Measurements from ENCODE around the gene NFIA. TPM values are rescaled to one million over a fixed set of nuclear protein-coding genes. Genes with fewer than 3 reads are reported as not detected.
"Not testable (repeated sequence)": the region's sequence is repeated elsewhere in the genome, so short reads cannot be mapped to it uniquely, and the experiment has no call there.

Gene NFIA
- total RNA-seq, 1 experiment from 2014 or later, result 12.3 TPM

GRCh38 chr1:61058483-61059245 lies 23.7 kb upstream of the NFIA start:
- no peak for DNase-seq (ENCODE audit: low spot score)

- DNase-seq (ENCODE audit: low spot score), result not testable (repeated sequence)
Observed at GRCh38 chr1:61061601-61062000, 20.8 kb upstream of the NFIA start.

- DNase-seq (ENCODE audit: low spot score), result no peak
Observed at GRCh38 chr1:61064673-61065072, 17.7 kb upstream of the NFIA start.

GRCh38 chr1:61067446-61068019 lies 14.8 kb upstream of the NFIA start:
- DNase-seq (ENCODE audit: low spot score), result no peak

GRCh38 chr1:61070054-61070453 lies 12.3 kb upstream of the NFIA start:
- no peak for DNase-seq (ENCODE audit: low spot score)

- no peak for DNase-seq (ENCODE audit: low spot score)
Observed at GRCh38 chr1:61071205-61072130, 10.9 kb upstream of the NFIA start.

- DNase-seq (ENCODE audit: low spot score), result no peak
Observed at GRCh38 chr1:61073871-61074270, 8.5 kb upstream of the NFIA start.

- not testable (repeated sequence) for DNase-seq (ENCODE audit: low spot score)
Observed at GRCh38 chr1:61075833-61076232, 6.5 kb upstream of the NFIA start.

- DNase-seq (ENCODE audit: low spot score), result peak; percentile 91
Observed at GRCh38 chr1:61076728-61077675, 5.4 kb upstream of the NFIA start.

- DNase-seq (ENCODE audit: low spot score), result peak; percentile 99
Observed at GRCh38 chr1:61077676-61078541, 4.5 kb upstream of the NFIA start.

- no peak for DNase-seq (ENCODE audit: low spot score)
Observed at GRCh38 chr1:61078618-61079295, 3.6 kb upstream of the NFIA start.

- no peak for DNase-seq (ENCODE audit: low spot score)
Observed at GRCh38 chr1:61079296-61079897, 3.0 kb upstream of the NFIA start.

- peak; percentile 68 for DNase-seq (ENCODE audit: low spot score)
Observed at GRCh38 chr1:61079898-61080336, 2.4 kb upstream of the NFIA start.

GRCh38 chr1:61080413-61081143 lies 1.8 kb upstream of the NFIA start:
- peak; percentile 26 for DNase-seq (ENCODE audit: low spot score)

GRCh38 chr1:61081144-61081685 lies 1.1 kb upstream of the NFIA start:
- peak; percentile 33 for DNase-seq (ENCODE audit: low spot score)

- DNase-seq (ENCODE audit: low spot score), result peak; percentile 56
Observed at GRCh38 chr1:61081686-61082310, 563 bp upstream of the NFIA start.

GRCh38 chr1:61083013-61083806 lies 849 bp downstream of the NFIA start:
- peak; percentile 28 for DNase-seq (ENCODE audit: low spot score)
